ENCODE data around the gene KLHL22. TPM values are rescaled to one million over a fixed set of nuclear protein-coding genes. Genes with fewer than 3 reads are reported as not detected.

The KLHL22 gene
- total and polyA plus RNA-seq, 2 of the 13 experiments (the other 11 are each of a cell fraction or from before 2014, with no cell fraction given): 10.9 to 14.8 TPM

DNA sequence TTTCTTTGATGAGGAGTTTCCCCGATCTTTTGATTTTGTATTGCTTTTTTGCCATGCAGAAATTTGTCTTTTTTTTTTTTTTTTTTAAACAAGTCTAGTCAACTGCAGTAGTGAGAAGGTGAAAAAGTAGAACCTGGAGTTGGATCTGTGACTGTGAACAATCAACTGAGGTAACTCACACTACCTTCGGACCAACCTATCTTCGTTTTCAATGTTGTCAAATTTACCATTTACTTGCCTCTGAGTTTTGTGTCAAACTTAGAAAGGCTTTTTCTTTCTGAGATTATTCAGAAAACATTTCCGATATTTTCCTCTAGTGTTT lies 20.5 kb downstream of the KLHL22 start:
- ChIA-PET CTCF (ENCODE audit: low intra/inter-chr PET ratio, low total read pairs) (no interaction called here), POLR2A (no interaction called here)
- Histone ChIP-seq H3K4me3 (replicated peaks in 1 of 3; ENCODE audit: insufficient read depth in 1 of 3, low read depth in 2 of 3, low read length in 3 of 3) (no peak overlapping the region), H3K4me2 (ENCODE audit: low read depth, low read length) (no peak overlapping the region), H3K27me3 (ENCODE audit: control insufficient read depth in 1 of 2, insufficient read depth in 2 of 2, low read length in 2 of 2) (no peaks in the 10 kb centered on the region), H3K9me3 (ENCODE audit: low read length) (no peaks in the 10 kb centered on the region), H3K36me3 (replicated peaks in 1 of 2; ENCODE audit: control insufficient read depth in 1 of 2, insufficient read depth in 2 of 2, low read length in 2 of 2) (peaks cover 3 to 6% of the 10 kb centered on the region in 2 experiments; a peak in 2 of 5 replicates), H3K4me1 (ENCODE audit: insufficient read depth, low read length) (peaks cover 7% of the 10 kb centered on the region; the same call in 1 of the 2 replicates), H4K20me1 (ENCODE audit: insufficient read depth, low read length) (no peaks in the 10 kb centered on the region), H3K79me2 (ENCODE audit: insufficient read depth, low read length) (no peaks in the 10 kb centered on the region), H2AFZ (ENCODE audit: low read length) (no peak overlapping the region), H3K27ac (ENCODE audit: extremely low read length, insufficient read depth, low read length) (no peak overlapping the region), H3K9ac (ENCODE audit: insufficient read depth, low read depth, low read length) (no peak overlapping the region)
- intact Hi-C loops (cut with micrococcal nuclease; ENCODE audit: unreplicated experiment) (no loop called here), in situ Hi-C loops (cut with HindIII; ENCODE audit: extremely low pct_ligation_motif_present, low pct_unique_long_range_greater_than_20kb) (no loop called here)
- FAIRE-seq (no peak), DNase-seq (ENCODE audit: low spot score) (no peak), ATAC-seq (no peak)
- BruUV-seq (replicated peaks): TSS peak; percentile 43
- WGBS (ENCODE audit: low lambda C conversion rate): 97% methylated on average over 4 of the region's 4 CpGs
- TF ChIP-seq, protein P1, sequence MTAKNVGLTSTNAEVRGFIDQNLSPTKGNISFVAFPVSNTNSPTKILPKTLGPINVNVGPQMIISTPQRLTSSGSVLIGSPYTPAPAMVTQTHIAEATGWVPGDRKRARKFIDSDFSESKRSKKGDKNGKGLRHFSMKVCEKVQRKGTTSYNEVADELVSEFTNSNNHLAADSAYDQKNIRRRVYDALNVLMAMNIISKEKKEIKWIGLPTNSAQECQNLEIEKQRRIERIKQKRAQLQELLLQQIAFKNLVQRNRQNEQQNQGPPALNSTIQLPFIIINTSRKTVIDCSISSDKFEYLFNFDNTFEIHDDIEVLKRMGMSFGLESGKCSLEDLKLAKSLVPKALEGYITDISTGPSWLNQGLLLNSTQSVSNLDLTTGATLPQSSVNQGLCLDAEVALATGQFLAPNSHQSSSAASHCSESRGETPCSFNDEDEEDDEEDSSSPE (CRISPR knock-in tag; IDR thresholded peaks at IDR 0.05): no peak
- TF ChIP-seq TBP (CRISPR knock-in tag; IDR thresholded peaks at IDR 0.05) (no peak), GLI4 (CRISPR knock-in tag; IDR thresholded peaks at IDR 0.05; ENCODE audit: borderline replicate concordance) (no peak), ZNF33A (CRISPR knock-in tag; IDR thresholded peaks at IDR 0.05; ENCODE audit: borderline replicate concordance) (no peak), ATF1 (CRISPR knock-in tag; IDR thresholded peaks at IDR 0.05) (no peak), ZNF383 (CRISPR knock-in tag; IDR thresholded peaks at IDR 0.05; ENCODE audit: borderline replicate concordance) (no peak), ZNF230 (CRISPR knock-in tag; IDR thresholded peaks at IDR 0.05) (no peak), ZNF552 (CRISPR knock-in tag; IDR thresholded peaks at IDR 0.05; ENCODE audit: borderline replicate concordance) (no peak), KDM6A (CRISPR knock-in tag; IDR thresholded peaks at IDR 0.05; ENCODE audit: low read depth) (no peak), IRX3 (CRISPR knock-in tag; IDR thresholded peaks at IDR 0.05; ENCODE audit: borderline replicate concordance, low read depth) (no peak), EED (CRISPR knock-in tag; IDR thresholded peaks at IDR 0.05) (no peak), ZBTB3 (CRISPR knock-in tag; IDR thresholded peaks at IDR 0.05; ENCODE audit: borderline replicate concordance, low read depth) (no peak)
- TF ChIP-seq, protein P2, sequence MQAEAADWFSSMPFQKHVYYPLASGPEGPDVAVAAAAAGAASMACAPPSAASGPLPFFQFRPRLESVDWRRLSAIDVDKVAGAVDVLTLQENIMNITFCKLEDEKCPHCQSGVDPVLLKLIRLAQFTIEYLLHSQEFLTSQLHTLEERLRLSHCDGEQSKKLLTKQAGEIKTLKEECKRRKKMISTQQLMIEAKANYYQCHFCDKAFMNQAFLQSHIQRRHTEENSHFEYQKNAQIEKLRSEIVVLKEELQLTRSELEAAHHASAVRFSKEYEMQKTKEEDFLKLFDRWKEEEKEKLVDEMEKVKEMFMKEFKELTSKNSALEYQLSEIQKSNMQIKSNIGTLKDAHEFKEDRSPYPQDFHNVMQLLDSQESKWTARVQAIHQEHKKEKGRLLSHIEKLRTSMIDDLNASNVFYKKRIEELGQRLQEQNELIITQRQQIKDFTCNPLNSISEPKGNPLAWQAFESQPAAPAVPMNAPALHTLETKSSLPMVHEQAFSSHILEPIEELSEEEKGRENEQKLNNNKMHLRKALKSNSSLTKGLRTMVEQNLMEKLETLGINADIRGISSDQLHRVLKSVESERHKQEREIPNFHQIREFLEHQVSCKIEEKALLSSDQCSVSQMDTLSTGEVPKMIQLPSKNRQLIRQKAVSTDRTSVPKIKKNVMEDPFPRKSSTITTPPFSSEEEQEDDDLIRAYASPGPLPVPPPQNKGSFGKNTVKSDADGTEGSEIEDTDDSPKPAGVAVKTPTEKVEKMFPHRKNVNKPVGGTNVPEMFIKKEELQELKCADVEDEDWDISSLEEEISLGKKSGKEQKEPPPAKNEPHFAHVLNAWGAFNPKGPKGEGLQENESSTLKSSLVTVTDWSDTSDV (CRISPR knock-in tag; IDR thresholded peaks at IDR 0.05): no peak
- TF ChIP-seq, protein P3, sequence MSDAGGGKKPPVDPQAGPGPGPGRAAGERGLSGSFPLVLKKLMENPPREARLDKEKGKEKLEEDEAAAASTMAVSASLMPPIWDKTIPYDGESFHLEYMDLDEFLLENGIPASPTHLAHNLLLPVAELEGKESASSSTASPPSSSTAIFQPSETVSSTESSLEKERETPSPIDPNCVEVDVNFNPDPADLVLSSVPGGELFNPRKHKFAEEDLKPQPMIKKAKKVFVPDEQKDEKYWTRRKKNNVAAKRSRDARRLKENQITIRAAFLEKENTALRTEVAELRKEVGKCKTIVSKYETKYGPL (CRISPR knock-in tag; IDR thresholded peaks at IDR 0.05): no peak
- TF ChIP-seq, protein P4, sequence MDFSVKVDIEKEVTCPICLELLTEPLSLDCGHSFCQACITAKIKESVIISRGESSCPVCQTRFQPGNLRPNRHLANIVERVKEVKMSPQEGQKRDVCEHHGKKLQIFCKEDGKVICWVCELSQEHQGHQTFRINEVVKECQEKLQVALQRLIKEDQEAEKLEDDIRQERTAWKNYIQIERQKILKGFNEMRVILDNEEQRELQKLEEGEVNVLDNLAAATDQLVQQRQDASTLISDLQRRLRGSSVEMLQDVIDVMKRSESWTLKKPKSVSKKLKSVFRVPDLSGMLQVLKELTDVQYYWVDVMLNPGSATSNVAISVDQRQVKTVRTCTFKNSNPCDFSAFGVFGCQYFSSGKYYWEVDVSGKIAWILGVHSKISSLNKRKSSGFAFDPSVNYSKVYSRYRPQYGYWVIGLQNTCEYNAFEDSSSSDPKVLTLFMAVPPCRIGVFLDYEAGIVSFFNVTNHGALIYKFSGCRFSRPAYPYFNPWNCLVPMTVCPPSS (IDR thresholded peaks at IDR 0.05): no peak
- TF ChIP-seq, protein P5, sequence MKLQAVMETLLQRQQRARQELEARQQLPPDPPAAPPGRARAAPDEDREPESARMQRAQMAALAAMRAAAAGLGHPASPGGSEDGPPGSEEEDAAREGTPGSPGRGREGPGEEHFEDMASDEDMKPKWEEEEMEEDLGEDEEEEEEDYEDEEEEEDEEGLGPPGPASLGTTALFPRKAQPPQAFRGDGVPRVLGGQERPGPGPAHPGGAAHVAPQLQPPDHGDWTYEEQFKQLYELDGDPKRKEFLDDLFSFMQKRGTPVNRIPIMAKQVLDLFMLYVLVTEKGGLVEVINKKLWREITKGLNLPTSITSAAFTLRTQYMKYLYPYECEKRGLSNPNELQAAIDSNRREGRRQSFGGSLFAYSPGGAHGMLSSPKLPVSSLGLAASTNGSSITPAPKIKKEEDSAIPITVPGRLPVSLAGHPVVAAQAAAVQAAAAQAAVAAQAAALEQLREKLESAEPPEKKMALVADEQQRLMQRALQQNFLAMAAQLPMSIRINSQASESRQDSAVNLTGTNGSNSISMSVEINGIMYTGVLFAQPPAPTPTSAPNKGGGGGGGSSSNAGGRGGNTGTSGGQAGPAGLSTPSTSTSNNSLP (IDR thresholded peaks at IDR 0.05; ENCODE audit: low read depth, low read length): no peak

Data from HepG2 (cell line).